ENCODE data around the gene KDM6B.
"Not testable (repeated sequence)": the region's sequence is repeated elsewhere in the genome, so short reads cannot be mapped to it uniquely, and the experiment has no call there.

The KDM6B gene

GRCh38 chr17:7833795-7834541 is at the start of gene KDM6B:
Gene KDM6B, plus strand, starts transcription at chr17:7834217. Its CDS starts 11,338 bp downstream, at chr17:7845555.
- peak; percentile 94 for DNase-seq (ENCODE audit: low spot score)

- no peak for DNase-seq (ENCODE audit: low spot score)
Measured at GRCh38 chr17:7786866-7787265, 47.2 kb upstream of the KDM6B start.

- no peak for DNase-seq (ENCODE audit: low spot score)
Measured at GRCh38 chr17:7789131-7789530, 44.9 kb upstream of the KDM6B start.

- DNase-seq (ENCODE audit: low spot score), result no peak
Measured at GRCh38 chr17:7790150-7790549, 43.9 kb upstream of the KDM6B start.

- no peak for DNase-seq (ENCODE audit: low spot score)
Measured at GRCh38 chr17:7792611-7793010, 41.4 kb upstream of the KDM6B start.

GRCh38 chr17:7794075-7794663 is 39.8 kb upstream of the KDM6B start:
- no peak for DNase-seq (ENCODE audit: low spot score)

GRCh38 chr17:7797976-7798375 is 36.0 kb upstream of the KDM6B start:
- DNase-seq (ENCODE audit: low spot score), result no peak

- DNase-seq (ENCODE audit: low spot score), result no peak
Measured at GRCh38 chr17:7798839-7799238, 35.2 kb upstream of the KDM6B start.

- DNase-seq (ENCODE audit: low spot score), result no peak
Measured at GRCh38 chr17:7803981-7804380, 30.0 kb upstream of the KDM6B start.

GRCh38 chr17:7806587-7806986 is 27.4 kb upstream of the KDM6B start:
- DNase-seq (ENCODE audit: low spot score), result no peak

GRCh38 chr17:7807206-7807605 is 26.8 kb upstream of the KDM6B start:
- no peak for DNase-seq (ENCODE audit: low spot score)

- no peak for DNase-seq (ENCODE audit: low spot score)
Measured at GRCh38 chr17:7809086-7809790, 24.8 kb upstream of the KDM6B start.

- not testable (repeated sequence) for DNase-seq (ENCODE audit: low spot score)
Measured at GRCh38 chr17:7809791-7810343, 24.1 kb upstream of the KDM6B start.

- DNase-seq (ENCODE audit: low spot score), result no peak
Measured at GRCh38 chr17:7811251-7811650, 22.8 kb upstream of the KDM6B start.

- DNase-seq (ENCODE audit: low spot score), result no peak
Measured at GRCh38 chr17:7814969-7815368, 19.0 kb upstream of the KDM6B start.

GRCh38 chr17:7816926-7817642 is 16.9 kb upstream of the KDM6B start:
- no peak for DNase-seq (ENCODE audit: low spot score)

GRCh38 chr17:7817643-7817964 is 16.4 kb upstream of the KDM6B start:
- DNase-seq (ENCODE audit: low spot score), result no peak

- no peak for DNase-seq (ENCODE audit: low spot score)
Measured at GRCh38 chr17:7818026-7818425, 16.0 kb upstream of the KDM6B start.

- DNase-seq (ENCODE audit: low spot score), result no peak
Measured at GRCh38 chr17:7818746-7819645, 15.0 kb upstream of the KDM6B start.

GRCh38 chr17:7820231-7820630 is 13.8 kb upstream of the KDM6B start:
- DNase-seq (ENCODE audit: low spot score), result no peak

- DNase-seq (ENCODE audit: low spot score), result no peak
Measured at GRCh38 chr17:7822126-7822525, 11.9 kb upstream of the KDM6B start.
